ENCODE data around the gene IL10. TPM values are rescaled to one million over a fixed set of nuclear protein-coding genes. Genes with fewer than 3 reads are reported as not detected.

IL10 gene
- total RNA-seq, 4 donors from 2014 or later = 0.49 to 1.6 (median 1.0) TPM; not detected in 1

GRCh38 chr1:206727981-206728696 lies 44.2 kb downstream of the IL10 start:
- peaks cover 41% of the 10 kb centered on the region for H3K4me1 ChIP-seq
- no peak overlapping the region for H3K4me3 ChIP-seq
- no peaks in the 10 kb centered on the region for H3K27me3 ChIP-seq
- H3K27ac ChIP-seq = no peak overlapping the region
- DNase-seq (ENCODE audit: low spot score in 2 of 2) = no peak
- TF ChIP-seq POLR2AphosphoS5 (IDR thresholded peaks at IDR 0.05) = no peak
- no peak for TF ChIP-seq CTCF (IDR thresholded peaks at IDR 0.05)
- no peak for TF ChIP-seq POLR2A (IDR thresholded peaks at IDR 0.05)
- no peak for TF ChIP-seq EP300 (IDR thresholded peaks at IDR 0.05)
- H3K9me3 ChIP-seq = no peaks in the 10 kb centered on the region
- H3K36me3 ChIP-seq = peaks cover 46% of the 10 kb centered on the region
- 78% methylated on average over 8 of the region's 8 CpGs for WGBS

DNA sequence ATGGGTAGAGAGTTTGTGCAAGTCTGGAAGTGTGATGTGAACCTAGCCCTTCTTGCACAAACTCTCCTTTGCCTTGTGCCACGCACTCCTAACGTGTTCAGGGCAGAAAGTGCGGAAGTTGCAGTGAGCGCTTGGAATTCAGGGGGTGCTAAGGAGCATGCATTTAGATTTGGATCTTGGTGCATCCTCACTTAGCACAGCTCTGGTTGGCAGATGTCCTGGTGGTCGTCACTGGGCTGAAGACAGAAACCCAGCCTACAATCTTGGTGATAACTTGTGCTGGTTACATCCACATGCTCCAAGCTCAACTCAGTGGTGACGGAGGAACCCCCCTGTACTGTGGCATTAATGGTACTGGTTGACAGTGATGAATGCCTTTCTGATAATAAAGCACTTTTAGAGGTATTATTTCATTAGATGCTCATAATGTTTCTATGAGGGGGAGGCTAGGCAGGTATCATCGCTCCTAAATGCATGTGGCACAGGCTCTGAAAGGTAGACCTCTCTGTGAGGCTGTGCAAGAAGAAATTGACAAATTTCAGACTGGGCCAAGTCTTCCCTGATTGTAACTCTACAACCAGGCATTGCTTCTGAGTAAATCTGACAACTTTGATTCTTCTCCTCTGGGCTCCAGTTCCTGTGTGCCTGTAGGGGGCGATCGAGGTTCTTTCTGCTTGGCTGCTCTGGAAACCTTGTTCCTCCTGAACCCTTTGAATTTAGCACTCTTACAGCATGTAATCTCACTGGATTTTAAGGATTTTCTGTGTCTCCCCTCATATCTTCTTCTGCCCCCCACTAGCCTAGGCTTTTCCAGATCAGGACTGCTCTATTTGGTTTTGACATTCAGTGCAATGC lies 47.0 kb downstream of the IL10 start:
- H3K27ac ChIP-seq = no peak overlapping the region
- WGBS = 76% methylated on average over 9 of the region's 9 CpGs
- no peak for TF ChIP-seq POLR2A (IDR thresholded peaks at IDR 0.05)
- peak in 1 of 2 donors; percentile 53 for TF ChIP-seq CTCF (IDR thresholded peaks at IDR 0.05)
- H3K4me3 ChIP-seq = no peak overlapping the region
- H3K36me3 ChIP-seq = peaks cover 18% of the 10 kb centered on the region
- no peaks in the 10 kb centered on the region for H3K9me3 ChIP-seq
- H3K4me1 ChIP-seq = peaks cover 48% of the 10 kb centered on the region
- DNase-seq (ENCODE audit: low spot score in 2 of 2) = peak in 1 of 2 donors; percentile 47
- no peaks in the 10 kb centered on the region for H3K27me3 ChIP-seq

DNA sequence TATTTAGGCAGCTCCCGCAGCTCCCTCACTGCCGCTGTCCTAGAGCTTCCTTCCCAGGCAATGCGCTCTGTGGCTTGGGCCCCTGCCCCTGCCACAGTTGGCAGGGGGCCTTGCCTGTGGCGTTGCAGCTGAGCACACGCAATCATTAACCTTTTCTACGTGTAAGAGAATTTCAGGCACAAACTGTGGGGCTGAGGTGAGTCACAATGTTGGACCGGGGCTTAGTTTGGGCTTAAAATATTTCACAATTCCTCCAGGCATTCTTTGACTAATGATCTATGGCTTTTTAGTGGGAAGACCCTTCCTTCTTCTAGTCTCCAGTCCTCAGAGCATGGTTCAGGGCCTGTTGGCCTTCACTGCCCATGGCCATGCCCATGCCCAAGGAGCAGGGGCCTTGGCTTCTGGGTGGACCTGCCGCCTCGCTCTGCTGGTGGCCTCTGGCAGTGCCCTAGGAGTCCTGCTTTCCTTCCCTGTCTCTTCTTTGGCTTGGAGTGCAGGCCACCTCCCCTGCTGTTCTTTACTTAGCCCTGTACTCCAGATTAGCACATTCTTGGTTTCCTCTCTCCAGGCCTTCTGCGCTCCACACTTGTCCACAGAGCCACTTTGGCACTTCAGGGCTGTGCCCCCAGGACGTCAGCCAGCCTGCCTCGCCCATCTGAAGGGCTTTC lies 48.4 kb downstream of the IL10 start:
- no peak for TF ChIP-seq POLR2AphosphoS5 (IDR thresholded peaks at IDR 0.05)
- no peak for TF ChIP-seq POLR2A (IDR thresholded peaks at IDR 0.05)
- no peak for TF ChIP-seq EP300 (IDR thresholded peaks at IDR 0.05)
- TF ChIP-seq CTCF (IDR thresholded peaks at IDR 0.05) = no peak
- Histone ChIP-seq H3K27ac (peak overlapping the region; percentile 73), H3K9me3 (no peaks in the 10 kb centered on the region), H3K27me3 (no peaks in the 10 kb centered on the region), H3K4me1 (peaks cover 48% of the 10 kb centered on the region), H3K36me3 (peaks cover 4% of the 10 kb centered on the region), H3K4me3 (no peak overlapping the region)
- peak in 1 of 2 donors; percentile 70 for DNase-seq (ENCODE audit: low spot score in 2 of 2)
- 44% methylated on average over 11 of the region's 12 CpGs for WGBS

DNA sequence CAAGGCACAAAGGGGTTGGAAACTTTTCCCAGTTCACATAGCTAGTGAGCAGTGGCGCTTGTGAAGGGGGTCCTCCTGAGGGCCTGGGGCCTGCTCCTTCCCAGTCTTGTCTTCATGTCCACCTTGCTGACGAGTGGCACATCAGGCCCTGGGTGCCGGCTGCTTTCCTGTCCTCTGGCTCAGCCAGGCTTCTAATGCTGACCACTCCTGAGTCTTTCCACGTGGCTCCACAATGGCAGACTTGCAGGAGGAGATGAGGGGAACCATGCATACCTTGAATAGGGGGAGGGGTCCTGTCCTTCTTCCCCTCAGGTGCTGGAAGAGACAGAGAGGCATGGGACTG lies 48.9 kb downstream of the IL10 start:
- Histone ChIP-seq H3K27me3 (no peaks in the 10 kb centered on the region), H3K36me3 (no peaks in the 10 kb centered on the region), H3K4me3 (no peak overlapping the region), H3K27ac (peak overlapping the region; percentile 73), H3K4me1 (peaks cover 48% of the 10 kb centered on the region), H3K9me3 (no peaks in the 10 kb centered on the region)
- no peak for TF ChIP-seq POLR2A (IDR thresholded peaks at IDR 0.05)
- TF ChIP-seq EP300 (IDR thresholded peaks at IDR 0.05) = no peak
- TF ChIP-seq CTCF (IDR thresholded peaks at IDR 0.05) = no peak
- no peak for TF ChIP-seq POLR2AphosphoS5 (IDR thresholded peaks at IDR 0.05)
- peak in 1 of 2 donors; percentile 59 for DNase-seq (ENCODE audit: low spot score in 2 of 2)
- WGBS = no CpG with 5 or more reads among the region's 4 CpGs

Data from suprapubic skin (tissue), 4 donors.